ENCODE measurements around the gene CWF19L2. TPM values are rescaled to one million over a fixed set of nuclear protein-coding genes. Genes with fewer than 3 reads are reported as not detected.

The CWF19L2 gene
- total and polyA plus RNA-seq, 2 of the 8 experiments (the other 6 are each of a cell fraction or from before 2014, with no cell fraction given): 2.2 to 16.6 TPM

- no peak overlapping the region for H4K91ac ChIP-seq (replicated peaks; ENCODE audit: insufficient read length, low read length)
- no peak overlapping the region for H3K9ac ChIP-seq (replicated peaks in 1 of 4; ENCODE audit: extremely low read depth in 1 of 4, low read depth in 3 of 4, low read length in 3 of 4)
- H2BK12ac ChIP-seq (ENCODE audit: low read depth, low read length): no peak overlapping the region
- no peaks in the 10 kb centered on the region for H3K23me2 ChIP-seq (ENCODE audit: low read depth, low read length)
- no peak overlapping the region for H3K23ac ChIP-seq (ENCODE audit: insufficient read length)
- FAIRE-seq (no peak), DNase-seq (ENCODE audit: low read depth in 1 of 2, low spot score in 2 of 2) (no peak)
- H2BK15ac ChIP-seq (ENCODE audit: low read length): no peak overlapping the region
- no peak overlapping the region for H3K18ac ChIP-seq (ENCODE audit: extremely low read depth, low read length)
- H3K4me1 ChIP-seq (replicated peaks in 1 of 4; ENCODE audit: control insufficient read depth in 3 of 4, insufficient read depth in 4 of 4, low read length in 3 of 4): no peaks in the 10 kb centered on the region
- H3K14ac ChIP-seq (ENCODE audit: insufficient read length): no peak overlapping the region
- no peaks in the 10 kb centered on the region for H4K20me1 ChIP-seq (replicated peaks in 1 of 2; ENCODE audit: control insufficient read depth in 1 of 2, insufficient read depth in 2 of 2, low read length in 2 of 2)
- no peaks in the 10 kb centered on the region; a peak in 1 of 4 replicates for H3K79me2 ChIP-seq (ENCODE audit: control insufficient read depth in 1 of 2, insufficient read depth in 2 of 2, low read length in 2 of 2)
- H4K8ac ChIP-seq (ENCODE audit: extremely low read depth, insufficient read depth, low read length): no peak overlapping the region
- H2AK5ac ChIP-seq (ENCODE audit: low read depth, low read length): no peak overlapping the region
- H3K56ac ChIP-seq (replicated peaks; ENCODE audit: insufficient read length, low read depth, low read length): no peak overlapping the region
- H3K4me3 ChIP-seq (ENCODE audit: extremely low read depth in 1 of 4, insufficient read depth in 2 of 4, low read depth in 3 of 4, low read length in 4 of 4): no peak overlapping the region
- H3K27me3 ChIP-seq (replicated peaks in 1 of 4; ENCODE audit: control insufficient read depth in 3 of 4, extremely low read depth in 1 of 4, insufficient read depth in 3 of 4, low read length in 3 of 4): no peaks in the 10 kb centered on the region
- no peaks in the 10 kb centered on the region for H3K9me3 ChIP-seq (ENCODE audit: insufficient read depth in 2 of 2, low read depth in 1 of 2, low read length in 1 of 2)
- no peaks in the 10 kb centered on the region for H3K79me1 ChIP-seq (ENCODE audit: low read depth, low read length)
- H4K5ac ChIP-seq (ENCODE audit: insufficient read length, low read depth, low read length): no peak overlapping the region
- H2AFZ ChIP-seq (ENCODE audit: low read length): no peak overlapping the region
- ChIA-PET POLR2A (ENCODE audit: partially characterized antibody) (interaction anchor here (0.6 kb wide), 1 partner anchor 8 kb away, joined by 3 read pairs; no protein-coding TSS in a partner anchor), CTCF (ENCODE audit: partially characterized antibody) (no interaction called here)
- WGBS, 2 experiments (ENCODE audit: extremely low coverage in 1 of 2, insufficient coverage in 1 of 2, insufficient read length in 1 of 2, insufficient replicate concordance in 2 of 2, low coverage in 1 of 2, low lambda C conversion rate in 2 of 2, missing lambda C conversion rate in 1 of 2): 50% methylated on average over 1 of the region's 1 CpG; no CpG with 5 or more reads in 1 of the 2 experiments
- H2BK20ac ChIP-seq (ENCODE audit: low read length): no peak overlapping the region
- no peak overlapping the region for H2BK5ac ChIP-seq (ENCODE audit: low read depth, low read length)
- no peak overlapping the region for H3K4me2 ChIP-seq (ENCODE audit: insufficient read depth in 1 of 2, low read depth in 2 of 2, low read length in 2 of 2)
- no peaks in the 10 kb centered on the region; a peak in 1 of 8 replicates for H3K36me3 ChIP-seq (ENCODE audit: control insufficient read depth in 2 of 4, insufficient read depth in 4 of 4, low read length in 3 of 4)
- no peak overlapping the region for H3K4ac ChIP-seq (replicated peaks; ENCODE audit: insufficient read length, low read depth, low read length)
- no peak for TF ChIP-seq TCF12 (IDR thresholded peaks at IDR 0.05; ENCODE audit: low read depth, low read length)
- TF ChIP-seq RXRA (IDR thresholded peaks at IDR 0.05; ENCODE audit: insufficient read depth, low read depth, low read length): no peak
- TF ChIP-seq CHD1 (IDR thresholded peaks at IDR 0.05; ENCODE audit: low read depth, low read length): no peak
- TF ChIP-seq ATF2 (IDR thresholded peaks at IDR 0.05; ENCODE audit: low read length): no peak
- TF ChIP-seq CTCF (IDR thresholded peaks at IDR 0.05; ENCODE audit: control extremely low read depth in 1 of 3, insufficient read depth in 1 of 3, low read depth in 1 of 3, low read length in 3 of 3): no peak
- no peak overlapping the region for H2BK120ac ChIP-seq (replicated peaks; ENCODE audit: low read depth, low read length)
- H3K27ac ChIP-seq (ENCODE audit: low read depth, low read length): no peak overlapping the region
Measured at GRCh38 chr11:107357877-107358276, 99.7 kb downstream of the CWF19L2 start.
